Activated gamma-delta T cell (primary cell): Measurements from ENCODE around the gene RPTOR.

ENCODE experiments used
- DNase-seq: peaks from one replicate; lab custom pipeline; 2025; lab: John Stamatoyannopoulos, UW

Gene RPTOR

GRCh38 chr17:80980397-80981061 is 435.9 kb downstream of the RPTOR start:
- DNase-seq, result no peak

- DNase-seq, result no peak
Observed at GRCh38 chr17:80981062-80981902, 436.6 kb downstream of the RPTOR start.

GRCh38 chr17:80981929-80982425 is 437.3 kb downstream of the RPTOR start:
- no peak for DNase-seq

- DNase-seq, result no peak
Observed at GRCh38 chr17:80982426-80982974, 437.9 kb downstream of the RPTOR start.

GRCh38 chr17:80983545-80983944 is 438.9 kb downstream of the RPTOR start:
- DNase-seq, result no peak

- no peak for DNase-seq
Observed at GRCh38 chr17:80984749-80985148, 440.1 kb downstream of the RPTOR start.

GRCh38 chr17:80986046-80986445 is 441.4 kb downstream of the RPTOR start:
- no peak for DNase-seq

GRCh38 chr17:80986816-80987475 is 442.3 kb downstream of the RPTOR start:
- no peak for DNase-seq

GRCh38 chr17:80987941-80988461 is 443.4 kb downstream of the RPTOR start:
- no peak for DNase-seq

GRCh38 chr17:80989586-80989913 is 444.9 kb downstream of the RPTOR start:
- DNase-seq, result no peak

GRCh38 chr17:80990921-80991644 is 446.4 kb downstream of the RPTOR start:
- DNase-seq, result no peak

- peak; percentile 64 for DNase-seq
Observed at GRCh38 chr17:80991645-80992076, 447.0 kb downstream of the RPTOR start, which contains the start of gene CHMP6. TSS of gene CHMP6 (plus strand) at chr17:80991841. CDS start at chr17:80991919, 78 bp downstream.

GRCh38 chr17:80992077-80992947 is 447.7 kb downstream of the RPTOR start:
- no peak for DNase-seq

- no peak for DNase-seq
Observed at GRCh38 chr17:80992948-80993624, 448.4 kb downstream of the RPTOR start.

- DNase-seq, result no peak
Observed at GRCh38 chr17:80995131-80995530, 450.5 kb downstream of the RPTOR start.

- no peak for DNase-seq
Observed at GRCh38 chr17:80996422-80997305, 452.0 kb downstream of the RPTOR start.

- no peak for DNase-seq
Observed at GRCh38 chr17:80997424-80998117, 452.9 kb downstream of the RPTOR start.

- no peak for DNase-seq
Observed at GRCh38 chr17:80998118-80998747, 453.6 kb downstream of the RPTOR start.
